ENCODE results near the gene ZNF536. TPM values are rescaled to one million over a fixed set of nuclear protein-coding genes. Genes with fewer than 3 reads are reported as not detected.
A peak's percentile ranks its signal among the peaks of the same experiment; 100 is the strongest.

ZNF536 gene
- total RNA-seq, 1 donor from 2014 or later = 9.2 TPM

GRCh38 chr19:30450100-30450499 is 77.9 kb downstream of the ZNF536 start:
- Mint-ChIP-seq H3K9me3 (no peaks in the 10 kb centered on the region), H3K27ac (peak overlapping the region; percentile 32), H3K27me3 (peaks cover 41% of the 10 kb centered on the region), H3K36me3 (peaks cover 4% of the 10 kb centered on the region), H3K4me3 (peak overlapping the region; percentile 65), H3K4me1 (ENCODE audit: unreplicated experiment) (peaks cover 30% of the 10 kb centered on the region)
- no peak for DNase-seq (ENCODE audit: extremely low spot score, unreplicated experiment)
- TF ChIP-seq CTCF (conservative IDR thresholded peaks at IDR 0.05) = no peak

- DNase-seq (ENCODE audit: extremely low spot score, unreplicated experiment) = no peak
- peaks cover 41% of the 10 kb centered on the region for H3K27me3 Mint-ChIP-seq
- TF ChIP-seq CTCF (conservative IDR thresholded peaks at IDR 0.05) = no peak
- peaks cover 30% of the 10 kb centered on the region for H3K4me1 Mint-ChIP-seq (ENCODE audit: unreplicated experiment)
- H3K27ac Mint-ChIP-seq = no peak overlapping the region
- H3K4me3 Mint-ChIP-seq = no peak overlapping the region
- peaks cover 4% of the 10 kb centered on the region for H3K36me3 Mint-ChIP-seq
- no peaks in the 10 kb centered on the region for H3K9me3 Mint-ChIP-seq
Observed at GRCh38 chr19:30450835-30451321, 78.7 kb downstream of the ZNF536 start.

- peaks cover 29% of the 10 kb centered on the region for H3K27me3 Mint-ChIP-seq
- H3K9me3 Mint-ChIP-seq = no peaks in the 10 kb centered on the region
- peaks cover 19% of the 10 kb centered on the region for H3K4me1 Mint-ChIP-seq (ENCODE audit: unreplicated experiment)
- H3K36me3 Mint-ChIP-seq = no peaks in the 10 kb centered on the region
- no peak for TF ChIP-seq CTCF (conservative IDR thresholded peaks at IDR 0.05)
- no peak overlapping the region for H3K4me3 Mint-ChIP-seq
- no peak overlapping the region for H3K27ac Mint-ChIP-seq
- DNase-seq (ENCODE audit: extremely low spot score, unreplicated experiment) = no peak
Observed at GRCh38 chr19:30452931-30453330, 80.7 kb downstream of the ZNF536 start.

- peaks cover 16% of the 10 kb centered on the region for H3K4me1 Mint-ChIP-seq (ENCODE audit: unreplicated experiment)
- H3K9me3 Mint-ChIP-seq = no peaks in the 10 kb centered on the region
- TF ChIP-seq CTCF (conservative IDR thresholded peaks at IDR 0.05) = no peak
- H3K4me3 Mint-ChIP-seq = no peak overlapping the region
- peaks cover 23% of the 10 kb centered on the region for H3K27me3 Mint-ChIP-seq
- no peak overlapping the region for H3K27ac Mint-ChIP-seq
- H3K36me3 Mint-ChIP-seq = no peaks in the 10 kb centered on the region
- no peak for DNase-seq (ENCODE audit: extremely low spot score, unreplicated experiment)
Observed at GRCh38 chr19:30453743-30454142, 81.6 kb downstream of the ZNF536 start.

- Mint-ChIP-seq H3K4me3 (no peak overlapping the region), H3K9me3 (no peaks in the 10 kb centered on the region), H3K36me3 (no peaks in the 10 kb centered on the region), H3K27ac (no peak overlapping the region), H3K4me1 (ENCODE audit: unreplicated experiment) (no peaks in the 10 kb centered on the region), H3K27me3 (peaks cover 10% of the 10 kb centered on the region)
- TF ChIP-seq CTCF (conservative IDR thresholded peaks at IDR 0.05) = no peak
- DNase-seq (ENCODE audit: extremely low spot score, unreplicated experiment) = no peak
Observed at GRCh38 chr19:30455881-30456280, 83.7 kb downstream of the ZNF536 start.

GRCh38 chr19:30457484-30457883 is 85.3 kb downstream of the ZNF536 start:
- Mint-ChIP-seq H3K27me3 (peaks cover 4% of the 10 kb centered on the region), H3K27ac (no peak overlapping the region), H3K4me1 (ENCODE audit: unreplicated experiment) (no peaks in the 10 kb centered on the region), H3K4me3 (no peak overlapping the region), H3K36me3 (no peaks in the 10 kb centered on the region), H3K9me3 (no peaks in the 10 kb centered on the region)
- no peak for DNase-seq (ENCODE audit: extremely low spot score, unreplicated experiment)
- no peak for TF ChIP-seq CTCF (conservative IDR thresholded peaks at IDR 0.05)
